Type B pancreatic cell (in vitro differentiated cells): Measurements from ENCODE around the gene IL17RE. TPM values are rescaled to one million over a fixed set of nuclear protein-coding genes. Genes with fewer than 3 reads are reported as not detected.
A peak's percentile ranks its signal among the peaks of the same experiment; 100 is the strongest.

Source experiments
- DNase-seq: peaks from one replicate; pipeline ENCODE4 v3.0.0; 2021; ENCODE audit warnings: mixed read lengths; ENCODE audit not compliant: unreplicated experiment; ENCODE audit errors: extremely low spot score
- H3K27ac Mint-ChIP-seq: 2 replicates; pipeline ENCODE4 v1.8.0; 2021; ENCODE audit warnings: mild to moderate bottlenecking, mixed read lengths
- H3K27me3 Mint-ChIP-seq: 2 replicates; pipeline ENCODE4 v1.8.0; 2021; ENCODE audit warnings: mixed read lengths
- H3K36me3 Mint-ChIP-seq: 2 replicates; pipeline ENCODE4 v1.8.0; 2021; ENCODE audit warnings: mixed read lengths
- H3K4me1 Mint-ChIP-seq: one replicate; pipeline ENCODE4 v1.8.0; 2021; ENCODE audit warnings: mixed read lengths; ENCODE audit not compliant: unreplicated experiment
- H3K4me3 Mint-ChIP-seq: 2 replicates; pipeline ENCODE4 v1.8.0; 2021; ENCODE audit warnings: mild to moderate bottlenecking, mixed read lengths
- H3K9me3 Mint-ChIP-seq: 2 replicates; pipeline ENCODE4 v1.8.0; 2021; ENCODE audit warnings: mixed read lengths
- CTCF ChIP-seq: fragments of 200-600 bp; sonication (generic); conservative IDR thresholded peaks from 2 replicates; pipeline ENCODE4 v1.5.0; 2021; ENCODE audit warnings: antibody characterized with exemption, mild to moderate bottlenecking
- total RNA-seq: library from RNA; stranded (reverse); gene quantifications from 2 replicates; pipeline ENCODE4 v1.2.1, GENCODE V29; 2021; ENCODE audit warnings: low replicate concordance

Gene IL17RE
- total RNA-seq, 1 donor from 2014 or later: 13.6 TPM

- Mint-ChIP-seq H3K4me1 (no peaks in the 10 kb centered on the region), H3K27ac (peak overlapping the region; percentile 82), H3K27me3 (no peaks in the 10 kb centered on the region), H3K9me3 (no peaks in the 10 kb centered on the region), H3K36me3 (no peaks in the 10 kb centered on the region), H3K4me3 (peak overlapping the region; percentile 59)
- TF ChIP-seq CTCF: no peak
- DNase-seq: no peak
These were observed 18.0 kb upstream of the IL17RE start for GRCh38 chr3:9884555-9885165.

GRCh38 chr3:9886328-9886727, 16.3 kb upstream of the IL17RE start:
- Mint-ChIP-seq H3K9me3 (no peaks in the 10 kb centered on the region), H3K4me3 (no peak overlapping the region), H3K27ac (no peak overlapping the region), H3K4me1 (no peaks in the 10 kb centered on the region), H3K36me3 (peaks cover 4% of the 10 kb centered on the region), H3K27me3 (no peaks in the 10 kb centered on the region)
- DNase-seq: no peak
- no peak for TF ChIP-seq CTCF

- DNase-seq: no peak
- no peaks in the 10 kb centered on the region for H3K9me3 Mint-ChIP-seq
- no peak overlapping the region for H3K27ac Mint-ChIP-seq
- H3K27me3 Mint-ChIP-seq: no peaks in the 10 kb centered on the region
- TF ChIP-seq CTCF: no peak
- H3K4me3 Mint-ChIP-seq: no peak overlapping the region
- H3K36me3 Mint-ChIP-seq: peaks cover 7% of the 10 kb centered on the region
- H3K4me1 Mint-ChIP-seq: peaks cover 7% of the 10 kb centered on the region
These were observed 15.2 kb upstream of the IL17RE start for GRCh38 chr3:9887480-9887879.

GRCh38 chr3:9888540-9888939, 14.1 kb upstream of the IL17RE start:
- no peak for DNase-seq
- Mint-ChIP-seq H3K9me3 (no peaks in the 10 kb centered on the region), H3K4me3 (no peak overlapping the region), H3K36me3 (peaks cover 13% of the 10 kb centered on the region), H3K27ac (no peak overlapping the region), H3K27me3 (no peaks in the 10 kb centered on the region), H3K4me1 (peaks cover 11% of the 10 kb centered on the region)
- TF ChIP-seq CTCF: no peak

GRCh38 chr3:9889405-9889804, 13.2 kb upstream of the IL17RE start:
- TF ChIP-seq CTCF: no peak
- DNase-seq: no peak
- no peak overlapping the region for H3K27ac Mint-ChIP-seq
- peaks cover 18% of the 10 kb centered on the region for H3K36me3 Mint-ChIP-seq
- no peak overlapping the region for H3K4me3 Mint-ChIP-seq
- peaks cover 11% of the 10 kb centered on the region for H3K4me1 Mint-ChIP-seq
- no peaks in the 10 kb centered on the region for H3K9me3 Mint-ChIP-seq
- H3K27me3 Mint-ChIP-seq: no peaks in the 10 kb centered on the region
